ENCODE results near the gene ARHGAP24.

DNA sequence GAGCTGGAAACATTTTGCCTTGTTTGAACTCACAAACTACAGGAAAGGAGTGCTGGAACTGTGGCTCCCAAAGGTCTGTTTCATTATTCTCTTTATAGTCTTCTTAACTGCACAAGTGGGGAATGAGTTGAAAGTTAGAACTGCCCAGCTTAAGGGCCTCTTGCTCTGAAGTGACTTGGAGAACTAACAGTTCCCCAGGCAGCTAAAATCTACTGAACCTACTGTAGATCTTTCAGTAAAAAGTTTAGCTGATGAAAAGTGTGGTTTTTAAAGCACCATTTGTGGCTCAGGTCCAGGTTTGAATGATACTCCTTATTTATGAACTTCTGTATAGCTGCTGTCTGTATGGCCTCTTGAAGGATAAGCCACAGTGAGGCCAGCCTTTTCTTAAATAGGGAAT, 531.1 kb downstream of the ARHGAP24 start:
- TF ChIP-seq, protein P1, sequence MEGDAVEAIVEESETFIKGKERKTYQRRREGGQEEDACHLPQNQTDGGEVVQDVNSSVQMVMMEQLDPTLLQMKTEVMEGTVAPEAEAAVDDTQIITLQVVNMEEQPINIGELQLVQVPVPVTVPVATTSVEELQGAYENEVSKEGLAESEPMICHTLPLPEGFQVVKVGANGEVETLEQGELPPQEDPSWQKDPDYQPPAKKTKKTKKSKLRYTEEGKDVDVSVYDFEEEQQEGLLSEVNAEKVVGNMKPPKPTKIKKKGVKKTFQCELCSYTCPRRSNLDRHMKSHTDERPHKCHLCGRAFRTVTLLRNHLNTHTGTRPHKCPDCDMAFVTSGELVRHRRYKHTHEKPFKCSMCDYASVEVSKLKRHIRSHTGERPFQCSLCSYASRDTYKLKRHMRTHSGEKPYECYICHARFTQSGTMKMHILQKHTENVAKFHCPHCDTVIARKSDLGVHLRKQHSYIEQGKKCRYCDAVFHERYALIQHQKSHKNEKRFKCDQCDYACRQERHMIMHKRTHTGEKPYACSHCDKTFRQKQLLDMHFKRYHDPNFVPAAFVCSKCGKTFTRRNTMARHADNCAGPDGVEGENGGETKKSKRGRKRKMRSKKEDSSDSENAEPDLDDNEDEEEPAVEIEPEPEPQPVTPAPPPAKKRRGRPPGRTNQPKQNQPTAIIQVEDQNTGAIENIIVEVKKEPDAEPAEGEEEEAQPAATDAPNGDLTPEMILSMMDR (IDR thresholded peaks at IDR 0.05) = no peak
- no peak for TF ChIP-seq POLR2A (IDR thresholded peaks at IDR 0.05)
